NB4 (cell line): ENCODE measurements around the gene DPYD.

ENCODE experiments used
- DNase-seq: peaks from one replicate; pipeline ENCODE4 v3.0.0; 2010; ENCODE audit warnings: low read depth
- H3K4me3 ChIP-seq: one replicate; pipeline ENCODE4 v1.5.1; 2011; ENCODE audit warnings: mild to moderate bottlenecking, low read depth, low read length, moderate library complexity
- CTCF ChIP-seq: IDR thresholded peaks from one replicate; pipeline ENCODE4 v1.5.1; 2012; ENCODE audit warnings: low read depth, low read length
- MAX ChIP-seq: IDR thresholded peaks from 2 replicates; pipeline ENCODE4 v1.6.1; 2011; ENCODE audit warnings: low read depth, low read length
- MYC ChIP-seq: IDR thresholded peaks from 2 replicates; pipeline ENCODE4 v1.6.1; 2011; ENCODE audit warnings: low read depth, low read length
- POLR2A ChIP-seq: IDR thresholded peaks from 2 replicates; pipeline ENCODE4 v1.6.1; 2011; ENCODE audit warnings: mild to moderate bottlenecking; ENCODE audit not compliant: insufficient read length; ENCODE audit errors: extremely low read depth

DPYD gene

GRCh38 chr1:97767381-97767780 lies 153.5 kb downstream of the DPYD start:
- no peak for TF ChIP-seq CTCF
- TF ChIP-seq MYC, result no peak
- TF ChIP-seq POLR2A, result no peak
- TF ChIP-seq MAX, result no peak
- DNase-seq, result no peak
- no peak overlapping the region for H3K4me3 ChIP-seq

- DNase-seq, result no peak
- no peak overlapping the region for H3K4me3 ChIP-seq
- TF ChIP-seq MYC (no peak), CTCF (no peak), POLR2A (no peak), MAX (no peak)
These were observed 155.8 kb downstream of the DPYD start for GRCh38 chr1:97764991-97765390.

- no peak overlapping the region for H3K4me3 ChIP-seq
- no peak for DNase-seq
- TF ChIP-seq CTCF, result no peak
- no peak for TF ChIP-seq POLR2A
- no peak for TF ChIP-seq MYC
- no peak for TF ChIP-seq MAX
These were observed 159.2 kb downstream of the DPYD start for GRCh38 chr1:97761637-97762036.

GRCh38 chr1:97759078-97759477 lies 161.8 kb downstream of the DPYD start:
- DNase-seq, result no peak
- H3K4me3 ChIP-seq, result no peak overlapping the region
- TF ChIP-seq CTCF (no peak), MAX (no peak), POLR2A (no peak)

GRCh38 chr1:97758541-97759057 lies 162.2 kb downstream of the DPYD start:
- no peak overlapping the region for H3K4me3 ChIP-seq

More at GRCh38 chr1:97758541-97759057, 162.2 kb downstream of the DPYD start:
- DNase-seq, result no peak
- TF ChIP-seq MYC (no peak), MAX (no peak), POLR2A (no peak), CTCF (no peak)
